Measurements from ENCODE around the gene XRCC4.
"Not testable (repeated sequence)": the region's sequence is repeated elsewhere in the genome, so short reads cannot be mapped to it uniquely, and the experiment has no call there.

XRCC4 gene

DNA sequence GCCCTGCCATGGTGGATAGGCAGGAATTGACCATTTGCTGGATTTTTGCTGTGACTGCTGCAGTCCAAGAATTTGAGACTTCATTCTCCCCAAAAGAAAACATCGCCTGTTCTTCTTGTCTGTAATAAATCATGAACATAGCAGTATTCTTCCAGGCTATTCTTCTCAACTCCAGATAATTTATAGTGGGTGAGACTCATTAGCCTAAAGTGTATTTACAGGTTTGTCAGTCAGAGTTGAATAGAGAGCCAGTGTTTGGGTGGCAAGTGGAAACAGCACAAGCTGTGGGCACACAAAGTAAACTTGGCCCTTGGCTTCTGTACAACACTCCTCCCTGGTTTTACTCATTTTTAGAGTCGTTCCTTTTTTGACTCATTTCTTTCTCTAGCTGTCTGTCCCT is 266.0 kb downstream of the XRCC4 start:
- in situ Hi-C loops (cut with HindIII; ENCODE audit: low sequenced_read_pairs): no loop called here
- no peak for DNase-seq (ENCODE audit: low read depth, low spot score)
- H3K4me3 ChIP-seq (ENCODE audit: low read depth, low read length): no peak overlapping the region
- TF ChIP-seq, protein P1, sequence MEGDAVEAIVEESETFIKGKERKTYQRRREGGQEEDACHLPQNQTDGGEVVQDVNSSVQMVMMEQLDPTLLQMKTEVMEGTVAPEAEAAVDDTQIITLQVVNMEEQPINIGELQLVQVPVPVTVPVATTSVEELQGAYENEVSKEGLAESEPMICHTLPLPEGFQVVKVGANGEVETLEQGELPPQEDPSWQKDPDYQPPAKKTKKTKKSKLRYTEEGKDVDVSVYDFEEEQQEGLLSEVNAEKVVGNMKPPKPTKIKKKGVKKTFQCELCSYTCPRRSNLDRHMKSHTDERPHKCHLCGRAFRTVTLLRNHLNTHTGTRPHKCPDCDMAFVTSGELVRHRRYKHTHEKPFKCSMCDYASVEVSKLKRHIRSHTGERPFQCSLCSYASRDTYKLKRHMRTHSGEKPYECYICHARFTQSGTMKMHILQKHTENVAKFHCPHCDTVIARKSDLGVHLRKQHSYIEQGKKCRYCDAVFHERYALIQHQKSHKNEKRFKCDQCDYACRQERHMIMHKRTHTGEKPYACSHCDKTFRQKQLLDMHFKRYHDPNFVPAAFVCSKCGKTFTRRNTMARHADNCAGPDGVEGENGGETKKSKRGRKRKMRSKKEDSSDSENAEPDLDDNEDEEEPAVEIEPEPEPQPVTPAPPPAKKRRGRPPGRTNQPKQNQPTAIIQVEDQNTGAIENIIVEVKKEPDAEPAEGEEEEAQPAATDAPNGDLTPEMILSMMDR (IDR thresholded peaks at IDR 0.05; ENCODE audit: low read depth, low read length): no peak

DNA sequence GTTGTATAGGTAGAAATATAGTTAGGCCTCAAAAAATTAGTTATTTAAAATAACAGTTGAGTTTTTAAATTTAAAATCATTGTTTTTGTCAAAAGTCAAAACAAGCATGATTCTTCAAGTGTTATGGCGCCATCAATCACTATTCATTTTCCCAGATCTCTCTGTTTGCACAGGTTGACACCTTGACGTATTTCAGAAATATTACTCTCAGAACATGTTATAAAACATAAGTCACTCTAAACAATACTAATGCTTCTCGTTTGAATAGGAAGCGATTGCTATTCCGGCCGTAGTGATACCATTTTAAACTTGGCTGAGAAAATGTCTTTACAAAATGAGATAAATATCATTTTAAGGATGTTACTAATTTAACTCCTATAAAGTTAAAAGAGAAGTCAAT is 268.1 kb downstream of the XRCC4 start:
- in situ Hi-C loops (cut with HindIII; ENCODE audit: low sequenced_read_pairs): no loop called here
- DNase-seq (ENCODE audit: low read depth, low spot score): no peak
- no peak overlapping the region for H3K4me3 ChIP-seq (ENCODE audit: low read depth, low read length)
- TF ChIP-seq, protein P1 (IDR thresholded peaks at IDR 0.05; ENCODE audit: low read depth, low read length): no peak

DNA sequence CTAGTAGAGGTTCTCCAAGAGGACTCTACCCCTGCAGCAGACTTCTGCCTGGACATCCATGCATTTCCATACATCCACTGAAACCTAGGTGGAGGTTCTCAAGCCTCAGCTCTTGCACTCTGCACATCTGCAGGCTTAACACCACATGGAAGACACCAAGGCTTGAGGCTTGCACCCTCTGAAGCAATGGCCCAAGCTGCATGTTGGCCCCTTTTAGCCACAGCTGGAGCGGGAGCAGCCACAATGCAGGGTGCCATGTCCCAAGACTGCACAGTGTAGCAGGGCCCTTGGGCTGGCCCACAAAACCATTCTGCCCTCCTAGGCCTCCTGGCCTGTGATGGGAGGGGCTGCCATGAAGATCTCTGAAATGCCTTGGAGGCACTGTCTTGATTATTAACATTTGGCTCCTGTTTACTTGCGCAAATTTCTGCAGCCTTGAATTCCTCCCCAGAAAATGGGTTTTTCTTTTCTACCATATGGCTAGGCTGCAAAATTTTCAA is 271.0 kb downstream of the XRCC4 start:
- in situ Hi-C loops (cut with HindIII; ENCODE audit: low sequenced_read_pairs): no loop called here
- H3K4me3 ChIP-seq (ENCODE audit: low read depth, low read length): no peak overlapping the region
- TF ChIP-seq, protein P1 (IDR thresholded peaks at IDR 0.05; ENCODE audit: low read depth, low read length): no peak
- no peak for DNase-seq (ENCODE audit: low read depth, low spot score)

DNA sequence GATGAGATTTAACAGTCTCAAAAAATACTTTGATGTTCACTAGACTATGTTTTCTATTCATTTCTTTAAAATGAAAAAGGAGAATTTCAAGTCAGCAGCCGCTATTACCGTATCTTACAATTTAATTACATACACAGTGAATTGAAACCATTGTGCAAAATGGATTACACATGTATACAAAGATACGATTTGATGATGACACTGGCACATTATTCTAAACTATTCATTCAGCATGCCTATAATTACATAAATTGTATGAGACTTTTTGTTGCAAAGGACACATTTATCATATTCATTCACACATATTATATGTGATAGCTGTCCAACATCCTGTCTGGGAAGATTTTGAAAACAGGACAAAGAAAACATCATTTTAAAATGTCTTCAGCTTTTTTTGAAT is 275.9 kb downstream of the XRCC4 start:
- TF ChIP-seq, protein P1 (IDR thresholded peaks at IDR 0.05; ENCODE audit: low read depth, low read length): no peak
- in situ Hi-C loops (cut with HindIII; ENCODE audit: low sequenced_read_pairs): no loop called here
- DNase-seq (ENCODE audit: low read depth, low spot score): no peak
- H3K4me3 ChIP-seq (ENCODE audit: low read depth, low read length): no peak overlapping the region

DNA sequence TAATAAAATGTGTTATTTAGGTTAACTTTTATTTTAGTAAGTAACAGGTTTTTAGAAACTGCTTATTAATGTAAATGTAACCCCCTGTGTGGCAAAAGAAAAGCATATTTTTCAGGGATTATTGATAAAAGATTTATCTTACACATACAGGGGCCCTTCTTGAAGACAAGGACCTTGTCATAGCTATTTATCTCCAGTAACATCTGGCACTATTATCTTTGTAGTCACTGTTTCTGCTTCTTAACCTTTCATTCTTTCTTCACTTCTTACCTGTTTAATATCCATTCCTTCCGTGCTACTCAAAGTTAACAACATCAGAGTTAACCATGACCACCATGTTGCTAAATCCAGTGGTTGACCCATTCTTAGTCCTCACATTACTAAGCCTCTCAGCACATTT is 276.4 kb downstream of the XRCC4 start:
- TF ChIP-seq, protein P1 (IDR thresholded peaks at IDR 0.05; ENCODE audit: low read depth, low read length): no peak
- no peak for DNase-seq (ENCODE audit: low read depth, low spot score)
- in situ Hi-C loops (cut with HindIII; ENCODE audit: low sequenced_read_pairs): no loop called here
- no peak overlapping the region for H3K4me3 ChIP-seq (ENCODE audit: low read depth, low read length)

DNA sequence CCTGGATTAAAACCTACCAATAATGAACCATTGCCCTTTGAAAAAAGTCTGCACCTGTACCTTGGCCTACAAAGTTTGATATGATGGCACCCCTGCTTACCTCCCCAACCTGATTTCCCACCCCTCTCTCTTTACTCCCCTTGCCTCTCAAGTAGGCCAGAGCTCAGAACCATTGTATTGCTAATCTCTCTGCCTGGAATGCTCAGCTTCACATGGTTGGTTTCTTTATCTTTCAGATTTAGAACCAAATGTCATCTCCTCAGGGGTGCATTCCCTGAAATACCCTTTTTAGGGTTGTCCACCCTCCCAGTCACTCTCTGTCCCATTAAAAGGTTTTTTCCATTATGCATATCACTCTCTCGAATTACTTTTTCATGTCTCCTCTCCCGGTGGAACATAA is 277.6 kb downstream of the XRCC4 start:
- H3K4me3 ChIP-seq (ENCODE audit: low read depth, low read length): no peak overlapping the region
- no peak for DNase-seq (ENCODE audit: low read depth, low spot score)
- in situ Hi-C loops (cut with HindIII; ENCODE audit: low sequenced_read_pairs): no loop called here
- TF ChIP-seq, protein P1 (IDR thresholded peaks at IDR 0.05; ENCODE audit: low read depth, low read length): no peak

DNA sequence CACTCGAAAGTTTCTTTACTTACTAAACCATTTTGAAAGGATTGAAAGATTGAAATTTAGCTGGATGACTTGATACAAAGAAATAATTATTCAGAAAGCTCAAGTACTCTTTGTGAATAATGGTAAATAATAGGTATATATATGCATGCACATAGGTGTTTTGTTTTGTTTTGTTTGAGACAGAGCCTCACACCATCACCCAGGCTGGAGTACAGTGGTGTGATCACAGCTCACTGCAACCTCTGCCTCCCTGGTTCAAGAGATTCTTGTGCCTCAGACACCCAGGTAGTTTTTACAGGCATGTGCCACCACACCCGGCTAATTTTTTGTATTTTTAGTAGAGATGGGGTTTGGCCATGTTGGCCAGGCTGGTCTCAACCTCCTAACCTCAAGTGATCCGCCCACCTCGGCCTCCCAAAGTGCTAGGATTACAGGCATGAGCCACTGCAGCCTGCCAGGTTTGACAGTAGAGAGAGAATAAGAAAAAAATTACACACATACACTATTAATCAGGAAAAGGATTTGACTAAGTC is 278.2 kb downstream of the XRCC4 start:
- H3K4me3 ChIP-seq (ENCODE audit: low read depth, low read length); in situ Hi-C loops (cut with HindIII; ENCODE audit: low sequenced_read_pairs); DNase-seq (ENCODE audit: low read depth, low spot score): not testable (repeated sequence)

Data from astrocyte of the spinal cord (primary cell).